Stimulated activated naive CD8-positive, alpha-beta T cell treated with anti-CD3 and anti-CD28 coated beads, Interleukin-15, Interleukin-2, amounts not matched to agents 100 ng/mL and 50 ng/mL, for 24 hours (primary cell): Measurements from ENCODE around the gene VWA2.

Source experiments
- H3K27ac Mint-ChIP-seq: one replicate; pipeline ENCODE4 v1.8.0; 2021; ENCODE audit warnings: mild to moderate bottlenecking, mixed read lengths
- H3K27me3 Mint-ChIP-seq: one replicate; pipeline ENCODE4 v1.8.0; 2021; ENCODE audit warnings: mixed read lengths
- H3K36me3 Mint-ChIP-seq: one replicate; pipeline ENCODE4 v1.8.0; 2021; ENCODE audit warnings: low read depth, mixed read lengths
- H3K4me1 Mint-ChIP-seq: one replicate; pipeline ENCODE4 v1.8.0; 2021; ENCODE audit warnings: low read depth, mixed read lengths
- H3K4me3 Mint-ChIP-seq: one replicate; pipeline ENCODE4 v1.8.0; 2021; ENCODE audit warnings: mild to moderate bottlenecking, mixed read lengths
- H3K9me3 Mint-ChIP-seq: one replicate; pipeline ENCODE4 v1.8.0; 2021; ENCODE audit warnings: mixed read lengths

The VWA2 gene

GRCh38 chr10:114289096-114289436, 50.0 kb downstream of the VWA2 start:
- no peaks in the 10 kb centered on the region for H3K4me1 Mint-ChIP-seq
- no peaks in the 10 kb centered on the region for H3K9me3 Mint-ChIP-seq
- no peak overlapping the region for H3K4me3 Mint-ChIP-seq
- H3K36me3 Mint-ChIP-seq = no peaks in the 10 kb centered on the region
- no peak overlapping the region for H3K27ac Mint-ChIP-seq
- no peaks in the 10 kb centered on the region for H3K27me3 Mint-ChIP-seq

GRCh38 chr10:114290038-114290437, 51.0 kb downstream of the VWA2 start:
- H3K9me3 Mint-ChIP-seq = peaks cover 3% of the 10 kb centered on the region
- H3K27ac Mint-ChIP-seq = no peak overlapping the region
- H3K4me3 Mint-ChIP-seq = no peak overlapping the region
- H3K36me3 Mint-ChIP-seq = peaks cover 9% of the 10 kb centered on the region
- H3K27me3 Mint-ChIP-seq = no peaks in the 10 kb centered on the region
- no peaks in the 10 kb centered on the region for H3K4me1 Mint-ChIP-seq

- peaks cover 14% of the 10 kb centered on the region for H3K9me3 Mint-ChIP-seq
- H3K4me3 Mint-ChIP-seq = no peak overlapping the region
- H3K4me1 Mint-ChIP-seq = no peaks in the 10 kb centered on the region
- H3K27ac Mint-ChIP-seq = no peak overlapping the region
- no peaks in the 10 kb centered on the region for H3K27me3 Mint-ChIP-seq
- H3K36me3 Mint-ChIP-seq = peaks cover 19% of the 10 kb centered on the region
Measured at GRCh38 chr10:114291076-114291475, 52.0 kb downstream of the VWA2 start.

GRCh38 chr10:114291516-114291915, 52.5 kb downstream of the VWA2 start:
- Mint-ChIP-seq H3K9me3 (peaks cover 18% of the 10 kb centered on the region), H3K4me3 (no peak overlapping the region), H3K36me3 (peaks cover 23% of the 10 kb centered on the region), H3K4me1 (no peaks in the 10 kb centered on the region), H3K27me3 (no peaks in the 10 kb centered on the region), H3K27ac (no peak overlapping the region)

GRCh38 chr10:114293075-114293474, 54.0 kb downstream of the VWA2 start:
- Mint-ChIP-seq H3K36me3 (peaks cover 29% of the 10 kb centered on the region), H3K4me3 (no peak overlapping the region), H3K4me1 (no peaks in the 10 kb centered on the region), H3K27ac (no peak overlapping the region), H3K27me3 (no peaks in the 10 kb centered on the region), H3K9me3 (peaks cover 18% of the 10 kb centered on the region)

- no peaks in the 10 kb centered on the region for H3K4me1 Mint-ChIP-seq
- H3K4me3 Mint-ChIP-seq = no peak overlapping the region
- H3K36me3 Mint-ChIP-seq = peaks cover 33% of the 10 kb centered on the region
- H3K27me3 Mint-ChIP-seq = no peaks in the 10 kb centered on the region
- peaks cover 18% of the 10 kb centered on the region for H3K9me3 Mint-ChIP-seq
- no peak overlapping the region for H3K27ac Mint-ChIP-seq
Measured at GRCh38 chr10:114294549-114294948, 55.5 kb downstream of the VWA2 start.

- peaks cover 39% of the 10 kb centered on the region for H3K36me3 Mint-ChIP-seq
Measured at GRCh38 chr10:114295393-114295792, 56.3 kb downstream of the VWA2 start.

GRCh38 chr10:114297136-114297705, 58.2 kb downstream of the VWA2 start:
- Mint-ChIP-seq H3K27ac (no peak overlapping the region), H3K4me1 (no peaks in the 10 kb centered on the region), H3K9me3 (peaks cover 18% of the 10 kb centered on the region), H3K27me3 (no peaks in the 10 kb centered on the region), H3K36me3 (peaks cover 39% of the 10 kb centered on the region), H3K4me3 (no peak overlapping the region)

More at GRCh38 chr10:114295393-114295792, 56.3 kb downstream of the VWA2 start:
- H3K9me3 Mint-ChIP-seq = peaks cover 18% of the 10 kb centered on the region
- no peaks in the 10 kb centered on the region for H3K4me1 Mint-ChIP-seq
- H3K27me3 Mint-ChIP-seq = no peaks in the 10 kb centered on the region
- H3K4me3 Mint-ChIP-seq = no peak overlapping the region
- no peak overlapping the region for H3K27ac Mint-ChIP-seq

- H3K27me3 Mint-ChIP-seq = no peaks in the 10 kb centered on the region
Measured at GRCh38 chr10:114300036-114300645, 61.1 kb downstream of the VWA2 start.

GRCh38 chr10:114301177-114301576, 62.1 kb downstream of the VWA2 start:
- Mint-ChIP-seq H3K4me3 (no peak overlapping the region), H3K9me3 (peaks cover 3% of the 10 kb centered on the region), H3K4me1 (peaks cover 12% of the 10 kb centered on the region), H3K27me3 (no peaks in the 10 kb centered on the region), H3K27ac (no peak overlapping the region), H3K36me3 (peaks cover 19% of the 10 kb centered on the region)

More at GRCh38 chr10:114300036-114300645, 61.1 kb downstream of the VWA2 start:
- peaks cover 30% of the 10 kb centered on the region for H3K36me3 Mint-ChIP-seq
- peaks cover 12% of the 10 kb centered on the region for H3K4me1 Mint-ChIP-seq
- H3K4me3 Mint-ChIP-seq = no peak overlapping the region
- H3K9me3 Mint-ChIP-seq = peaks cover 13% of the 10 kb centered on the region
- H3K27ac Mint-ChIP-seq = no peak overlapping the region

- H3K9me3 Mint-ChIP-seq = no peaks in the 10 kb centered on the region
- H3K36me3 Mint-ChIP-seq = peaks cover 13% of the 10 kb centered on the region
- H3K4me3 Mint-ChIP-seq = no peak overlapping the region
- no peak overlapping the region for H3K27ac Mint-ChIP-seq
- no peaks in the 10 kb centered on the region for H3K27me3 Mint-ChIP-seq
- peaks cover 12% of the 10 kb centered on the region for H3K4me1 Mint-ChIP-seq
Measured at GRCh38 chr10:114301951-114302710, 63.1 kb downstream of the VWA2 start.

- H3K4me1 Mint-ChIP-seq = peaks cover 12% of the 10 kb centered on the region
- H3K9me3 Mint-ChIP-seq = no peaks in the 10 kb centered on the region
- H3K27me3 Mint-ChIP-seq = no peaks in the 10 kb centered on the region
- H3K36me3 Mint-ChIP-seq = peaks cover 10% of the 10 kb centered on the region
- no peak overlapping the region for H3K27ac Mint-ChIP-seq
- peak overlapping the region; percentile 87 for H3K4me3 Mint-ChIP-seq
Measured at GRCh38 chr10:114303556-114303955, 64.5 kb downstream of the VWA2 start.

GRCh38 chr10:114304017-114304570, 65.0 kb downstream of the VWA2 start:
- peak overlapping the region; percentile 87 for H3K4me3 Mint-ChIP-seq
- peak overlapping the region; percentile 87 for H3K27ac Mint-ChIP-seq
- H3K27me3 Mint-ChIP-seq = no peaks in the 10 kb centered on the region
- H3K9me3 Mint-ChIP-seq = no peaks in the 10 kb centered on the region
- H3K4me1 Mint-ChIP-seq = peaks cover 12% of the 10 kb centered on the region
- peaks cover 10% of the 10 kb centered on the region for H3K36me3 Mint-ChIP-seq

GRCh38 chr10:114304571-114305421, 65.7 kb downstream of the VWA2 start:
- Mint-ChIP-seq H3K36me3 (peaks cover 4% of the 10 kb centered on the region), H3K4me3 (peak overlapping the region; percentile 87), H3K9me3 (no peaks in the 10 kb centered on the region), H3K27me3 (no peaks in the 10 kb centered on the region), H3K4me1 (peaks cover 12% of the 10 kb centered on the region), H3K27ac (peak overlapping the region; percentile 87)
